ENCODE data around the gene SLC41A1. TPM values are rescaled to one million over a fixed set of nuclear protein-coding genes. Genes with fewer than 3 reads are reported as not detected.
A peak's percentile ranks its signal among the peaks of the same experiment; 100 is the strongest.
"Not testable (repeated sequence)": the region's sequence is repeated elsewhere in the genome, so short reads cannot be mapped to it uniquely, and the experiment has no call there.

The SLC41A1 gene
- polyA plus RNA-seq (ENCODE audit: insufficient read length): 37.9 TPM

- peak; percentile 93 for DNase-seq
Observed at GRCh38 chr1:205812878-205813754, at the start of gene SLC41A1. Gene SLC41A1, minus strand, starts transcription at chr1:205813198. Its CDS starts 2,757 bp downstream, at chr1:205810441.

GRCh38 chr1:205861540-205861939 is 48.5 kb upstream of the SLC41A1 start:
- DNase-seq: no peak

- DNase-seq: no peak
Observed at GRCh38 chr1:205858141-205858961, 45.4 kb upstream of the SLC41A1 start.

GRCh38 chr1:205857501-205857900 is 44.5 kb upstream of the SLC41A1 start:
- not testable (repeated sequence) for DNase-seq

GRCh38 chr1:205856433-205856832 is 43.4 kb upstream of the SLC41A1 start:
- DNase-seq: no peak

- DNase-seq: no peak
Observed at GRCh38 chr1:205852969-205853368, 40.0 kb upstream of the SLC41A1 start.

- DNase-seq: no peak
Observed at GRCh38 chr1:205851993-205852392, 39.0 kb upstream of the SLC41A1 start.

- peak; percentile 80 for DNase-seq
Observed at GRCh38 chr1:205849619-205850355, 36.8 kb upstream of the SLC41A1 start, which contains the start of gene PM20D1. Gene PM20D1, minus strand, starts transcription at chr1:205850132. Its CDS starts 60 bp downstream, at chr1:205850072.

GRCh38 chr1:205843036-205843859 is 30.2 kb upstream of the SLC41A1 start:
- DNase-seq: no peak

GRCh38 chr1:205842229-205842628 is 29.2 kb upstream of the SLC41A1 start:
- no peak for DNase-seq

GRCh38 chr1:205840146-205840923 is 27.3 kb upstream of the SLC41A1 start:
- DNase-seq: no peak

- no peak for DNase-seq
Observed at GRCh38 chr1:205837382-205837970, 24.5 kb upstream of the SLC41A1 start.

- DNase-seq: no peak
Observed at GRCh38 chr1:205834751-205835150, 21.8 kb upstream of the SLC41A1 start.

GRCh38 chr1:205832326-205832751 is 19.3 kb upstream of the SLC41A1 start:
- DNase-seq: no peak

GRCh38 chr1:205827623-205828022 is 14.6 kb upstream of the SLC41A1 start:
- DNase-seq: no peak

GRCh38 chr1:205826995-205827394 is 14.0 kb upstream of the SLC41A1 start:
- DNase-seq: no peak

GRCh38 chr1:205826016-205826806 is 13.2 kb upstream of the SLC41A1 start:
- DNase-seq: no peak

- DNase-seq: no peak
Observed at GRCh38 chr1:205824180-205824579, 11.2 kb upstream of the SLC41A1 start.

GRCh38 chr1:205823260-205823659 is 10.3 kb upstream of the SLC41A1 start:
- DNase-seq: not testable (repeated sequence)
